ENCODE measurements around the gene MRPL10. TPM values are rescaled to one million over a fixed set of nuclear protein-coding genes. Genes with fewer than 3 reads are reported as not detected.

The MRPL10 gene
- total and polyA plus RNA-seq, 10 of the 15 experiments (the other 5 are each of a cell fraction or from before 2014, with no cell fraction given) = 18.9 to 61.9 (median 47.3) TPM

DNA sequence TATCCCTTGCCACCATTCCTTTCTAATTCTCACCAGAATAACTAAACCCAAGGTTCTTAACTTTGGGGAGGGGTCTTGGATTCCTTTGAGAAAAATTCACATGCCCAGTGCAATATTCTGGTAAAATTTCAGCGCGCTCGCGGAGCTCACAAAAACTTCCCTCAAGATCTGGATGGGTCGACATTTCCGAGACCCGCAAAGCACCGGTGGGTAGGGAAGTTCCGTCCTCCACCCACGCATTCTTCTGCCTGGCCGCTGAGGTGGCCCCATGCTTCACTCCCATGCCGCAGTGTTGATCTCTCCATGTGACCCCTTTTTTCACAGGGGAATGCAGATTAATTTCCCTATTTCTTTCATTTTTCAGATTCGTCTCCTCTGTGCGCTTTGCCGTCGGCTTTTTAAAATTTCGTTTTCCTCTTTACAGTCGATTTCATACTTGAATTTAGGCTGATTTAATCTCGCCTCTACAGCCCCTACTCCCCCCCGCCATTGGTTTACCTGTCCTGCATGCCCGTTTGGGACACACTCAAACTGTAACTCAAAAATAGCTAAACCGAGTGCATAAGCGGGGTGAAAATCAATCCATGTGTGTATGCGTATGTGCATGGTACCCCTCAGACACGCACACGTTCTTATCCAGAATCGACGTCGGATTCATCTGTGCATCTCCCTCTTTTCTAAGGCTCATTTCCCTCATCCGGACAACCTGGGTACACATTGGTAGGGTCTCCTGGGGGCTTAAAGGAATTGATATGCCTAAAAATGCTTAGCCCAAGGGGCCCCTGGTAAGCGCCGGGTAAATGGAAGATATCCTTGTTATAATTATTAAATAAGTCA, 21.0 kb upstream of the MRPL10 start (continued):
- TF ChIP-seq REST (IDR thresholded peaks at IDR 0.05; ENCODE audit: low read depth, low read length) (no peak), HDAC6 (IDR thresholded peaks at IDR 0.05; ENCODE audit: unreplicated experiment) (no peak), NR2F1 (conservative IDR thresholded peaks at IDR 0.05) (no peak), PKNOX1 (IDR thresholded peaks at IDR 0.05) (no peak), SP1 (IDR thresholded peaks at IDR 0.05; ENCODE audit: low read depth, low read length) (no peak), MTA2 (IDR thresholded peaks at IDR 0.05; ENCODE audit: low read depth) (no peak), BMI1 (IDR thresholded peaks at IDR 0.05; ENCODE audit: borderline replicate concordance) (peak; percentile 94), E4F1 (IDR thresholded peaks at IDR 0.05; ENCODE audit: borderline replicate concordance, partially characterized antibody) (no peak), ZBTB11 (CRISPR knock-in tag; IDR thresholded peaks at IDR 0.05) (no peak), ZSCAN29 (IDR thresholded peaks at IDR 0.05) (no peak), NFYA (IDR thresholded peaks at IDR 0.05; ENCODE audit: borderline replicate concordance, low read depth, low read length) (no peak), CBX5 (IDR thresholded peaks at IDR 0.05; ENCODE audit: low read depth) (no peak), CREB1 (IDR thresholded peaks at IDR 0.05; ENCODE audit: low read depth) (no peak), NR2C1 (IDR thresholded peaks at IDR 0.05) (no peak), SMARCA5 (IDR thresholded peaks at IDR 0.05) (no peak), BCL3 (IDR thresholded peaks at IDR 0.05; ENCODE audit: borderline replicate concordance, insufficient read depth, low read depth, low read length, poor library complexity, severe bottlenecking) (no peak), ASH2L (IDR thresholded peaks at IDR 0.05; ENCODE audit: borderline replicate concordance, low read depth) (no peak), TCF12 (IDR thresholded peaks at IDR 0.05; ENCODE audit: low read depth, low read length) (no peak)
